AG09309 (cell line): Measurements from ENCODE around the gene SLX4IP.

Experiments
- DNase-seq: peaks from one replicate; pipeline ENCODE4 v3.0.0-alpha.2; 2010; ENCODE audit warnings: low read depth
- H3K4me3 ChIP-seq: 2 replicates; pipeline ENCODE4 v1.5.1; 2011; ENCODE audit warnings: mild to moderate bottlenecking, low read depth, low read length, moderate library complexity; ENCODE audit not compliant: control insufficient read depth
- TF ChIP-seq, protein P1 (sequence below): IDR thresholded peaks from 2 replicates; pipeline ENCODE4 v1.5.1; 2011; ENCODE audit warnings: mild to moderate bottlenecking, low read depth, low read length, inconsistent platforms; ENCODE audit not compliant: insufficient read depth, control insufficient read depth; ENCODE audit errors: missing control alignments

SLX4IP gene

DNA sequence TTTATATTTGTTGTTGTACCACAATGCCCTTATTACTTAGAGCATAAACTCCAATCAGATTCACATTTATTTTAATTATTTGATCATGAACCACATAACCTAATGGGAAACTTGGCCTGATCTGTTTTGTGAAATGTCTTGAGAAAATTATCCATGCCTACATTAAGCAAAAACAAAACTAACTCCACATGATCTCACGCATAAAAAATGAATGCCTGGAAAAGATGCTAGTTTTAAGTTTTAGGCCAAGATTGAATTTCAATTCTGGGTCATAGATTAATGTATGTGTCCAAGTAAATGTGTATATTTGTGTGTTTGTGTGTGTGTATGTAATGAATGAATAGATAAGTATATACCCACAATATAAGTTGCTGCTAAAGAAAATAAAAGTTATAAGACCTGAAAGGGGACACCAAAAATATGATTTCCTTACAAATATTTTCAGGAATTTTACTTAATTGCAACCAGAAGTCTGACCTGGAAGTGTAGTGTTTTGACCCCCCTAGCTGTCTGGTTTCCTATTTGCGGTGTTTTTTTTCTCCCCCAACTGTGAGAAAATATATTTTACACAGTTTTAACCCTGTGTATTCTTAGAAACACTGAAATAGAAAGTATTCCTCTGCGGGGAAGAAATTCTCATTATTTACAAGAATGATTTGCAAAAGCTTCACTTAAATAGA is 141.4 kb downstream of the SLX4IP start:
- H3K4me3 ChIP-seq: no peak overlapping the region
- no peak for DNase-seq
- TF ChIP-seq, protein P1, sequence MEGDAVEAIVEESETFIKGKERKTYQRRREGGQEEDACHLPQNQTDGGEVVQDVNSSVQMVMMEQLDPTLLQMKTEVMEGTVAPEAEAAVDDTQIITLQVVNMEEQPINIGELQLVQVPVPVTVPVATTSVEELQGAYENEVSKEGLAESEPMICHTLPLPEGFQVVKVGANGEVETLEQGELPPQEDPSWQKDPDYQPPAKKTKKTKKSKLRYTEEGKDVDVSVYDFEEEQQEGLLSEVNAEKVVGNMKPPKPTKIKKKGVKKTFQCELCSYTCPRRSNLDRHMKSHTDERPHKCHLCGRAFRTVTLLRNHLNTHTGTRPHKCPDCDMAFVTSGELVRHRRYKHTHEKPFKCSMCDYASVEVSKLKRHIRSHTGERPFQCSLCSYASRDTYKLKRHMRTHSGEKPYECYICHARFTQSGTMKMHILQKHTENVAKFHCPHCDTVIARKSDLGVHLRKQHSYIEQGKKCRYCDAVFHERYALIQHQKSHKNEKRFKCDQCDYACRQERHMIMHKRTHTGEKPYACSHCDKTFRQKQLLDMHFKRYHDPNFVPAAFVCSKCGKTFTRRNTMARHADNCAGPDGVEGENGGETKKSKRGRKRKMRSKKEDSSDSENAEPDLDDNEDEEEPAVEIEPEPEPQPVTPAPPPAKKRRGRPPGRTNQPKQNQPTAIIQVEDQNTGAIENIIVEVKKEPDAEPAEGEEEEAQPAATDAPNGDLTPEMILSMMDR: no peak

DNA sequence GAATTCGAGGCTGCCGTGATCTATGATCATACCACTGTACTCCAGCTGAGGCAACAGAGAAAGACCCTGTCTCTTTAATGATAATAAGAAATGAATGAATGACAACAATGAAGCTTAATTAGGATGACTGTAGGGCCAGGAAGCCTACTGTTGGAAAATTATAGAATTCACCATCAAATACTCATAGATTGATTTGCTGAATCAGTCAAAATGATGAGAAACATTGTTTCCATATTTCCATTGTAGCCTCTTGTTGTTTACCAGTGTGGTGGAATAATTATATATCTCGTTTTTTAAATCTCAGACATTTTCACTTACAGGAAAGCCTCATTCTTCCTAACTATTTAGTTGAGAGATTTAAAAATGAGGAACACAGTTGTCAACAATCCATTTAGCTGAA is 142.5 kb downstream of the SLX4IP start:
- no peak for DNase-seq
- no peak overlapping the region for H3K4me3 ChIP-seq
- TF ChIP-seq, protein P1: no peak

DNA sequence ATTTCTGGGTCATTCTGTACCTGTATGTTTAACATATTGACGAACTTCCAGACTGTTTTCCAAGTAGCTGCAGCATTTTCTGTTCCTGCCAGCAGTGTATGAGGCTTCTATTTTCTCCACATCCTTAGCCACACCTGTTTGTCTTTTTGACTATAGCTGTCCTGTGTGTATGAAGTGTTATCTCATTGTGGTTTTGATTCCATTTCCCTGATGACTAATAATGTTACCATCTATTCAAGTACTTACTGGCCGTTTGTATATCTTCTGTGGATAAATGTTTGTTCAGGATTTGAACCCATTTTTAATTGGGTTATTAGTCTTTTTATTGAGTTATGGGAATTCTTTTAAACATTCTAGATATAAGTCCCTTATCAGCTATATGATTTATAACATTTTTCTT is 143.5 kb downstream of the SLX4IP start:
- DNase-seq: no peak
- TF ChIP-seq, protein P1: no peak
- H3K4me3 ChIP-seq: no peak overlapping the region

DNA sequence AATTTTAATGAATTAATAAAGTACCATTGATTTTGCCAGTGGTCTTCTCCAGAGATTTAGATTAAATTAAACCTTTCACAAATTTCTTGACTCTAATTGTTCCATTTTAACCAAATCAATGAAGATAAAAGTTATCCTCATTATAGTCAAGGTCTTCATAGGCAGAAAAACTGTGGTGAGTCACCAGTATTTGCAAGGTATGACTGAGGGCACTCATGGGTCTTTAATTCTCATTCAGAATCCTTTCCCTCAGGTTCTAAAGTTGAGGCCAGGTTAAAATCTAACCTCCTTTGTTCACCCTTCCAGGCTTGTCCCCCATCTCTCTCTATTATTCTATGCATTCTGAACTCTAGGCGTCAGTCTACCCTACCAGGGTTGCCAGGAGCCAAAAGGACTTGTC is 144.8 kb downstream of the SLX4IP start:
- no peak overlapping the region for H3K4me3 ChIP-seq
- TF ChIP-seq, protein P1: no peak
- no peak for DNase-seq

DNA sequence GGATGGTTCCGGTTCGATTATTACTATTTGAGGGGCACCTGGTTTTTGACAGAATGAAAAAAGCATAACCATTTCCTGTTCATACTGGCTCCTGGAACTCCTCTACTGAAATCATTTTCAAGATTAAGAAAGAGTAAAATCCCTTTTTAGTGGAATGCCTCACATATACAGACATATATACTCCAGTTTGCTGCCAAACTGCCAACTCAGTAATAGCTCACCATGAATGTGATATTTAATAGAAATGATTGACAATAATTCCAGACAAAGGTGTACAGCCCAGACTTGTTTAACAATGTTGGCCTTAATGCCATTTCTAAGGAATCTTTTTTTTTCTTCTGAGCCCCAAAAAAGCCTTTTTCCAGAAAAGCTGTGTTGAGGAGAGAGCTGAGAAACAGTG is 145.6 kb downstream of the SLX4IP start:
- TF ChIP-seq, protein P1: no peak
- DNase-seq: no peak
- no peak overlapping the region for H3K4me3 ChIP-seq

DNA sequence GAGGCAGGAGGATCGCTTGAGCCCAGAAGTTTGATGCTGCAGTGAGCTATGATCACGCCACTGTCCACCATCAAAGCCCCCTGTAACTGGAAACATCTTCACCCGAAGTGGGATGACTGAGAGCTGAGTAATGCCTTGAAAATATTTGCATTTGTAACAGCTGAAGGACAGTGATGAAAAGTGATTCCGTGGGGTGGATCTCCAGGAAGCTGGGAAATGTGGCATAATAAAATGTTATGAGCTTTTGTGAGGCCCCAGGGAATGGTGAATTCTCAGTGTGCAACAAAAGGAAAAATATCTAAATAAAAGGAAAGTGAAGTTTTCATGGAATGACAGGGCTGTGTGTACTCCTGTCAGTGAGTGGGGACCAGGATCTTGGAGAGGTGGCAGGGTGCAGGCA is 146.7 kb downstream of the SLX4IP start:
- DNase-seq: no peak

More for the DNA sequence above, 146.7 kb downstream of the SLX4IP start:
- TF ChIP-seq, protein P1: no peak
- H3K4me3 ChIP-seq: no peak overlapping the region
